Karpas-422 (cell line): ENCODE data around the gene PPP1R10. TPM values are rescaled to one million over a fixed set of nuclear protein-coding genes. Genes with fewer than 3 reads are reported as not detected.
A peak's percentile ranks its signal among the peaks of the same experiment; 100 is the strongest.

Experiments used
- DNase-seq: peaks from one replicate; pipeline ENCODE4 v3.0.0-alpha.2; 2015
- H2AFZ ChIP-seq: fragments of 200-600 bp; sonication (generic); 2 replicates; pipeline ENCODE4 v1.6.1; 2014; ENCODE audit warnings: antibody characterized with exemption, low read length, mixed read lengths
- H3K27ac ChIP-seq: fragments of 200-600 bp; sonication (generic); 2 replicates; pipeline ENCODE4 v1.5.1; 2014; ENCODE audit warnings: mild to moderate bottlenecking, low read length, moderate library complexity
- H3K27me3 ChIP-seq: fragments of 200-600 bp; sonication (generic); 2 replicates; pipeline ENCODE4 v1.6.1; 2014; ENCODE audit warnings: low read length, mixed read lengths
- H3K36me3 ChIP-seq: fragments of 200-600 bp; sonication (generic); 2 replicates; pipeline ENCODE4 v1.6.1; 2014; ENCODE audit warnings: low read length, mixed read lengths; ENCODE audit not compliant: insufficient read depth
- H3K4me1 ChIP-seq: fragments of 200-600 bp; sonication (generic); 2 replicates; pipeline ENCODE4 v1.6.1; 2014; ENCODE audit warnings: mild to moderate bottlenecking, low read length, mixed read lengths
- H3K4me2 ChIP-seq: fragments of 200-600 bp; sonication (generic); 2 replicates; pipeline ENCODE4 v1.6.1; 2014; ENCODE audit warnings: low read length, low read depth, mild to moderate bottlenecking; ENCODE audit not compliant: poor library complexity, severe bottlenecking
- H3K4me3 ChIP-seq: fragments of 200-600 bp; sonication (generic); 2 replicates; pipeline ENCODE4 v1.5.1; 2014; ENCODE audit warnings: mild to moderate bottlenecking, antibody characterized with exemption, low read length, mixed read lengths
- H3K79me2 ChIP-seq: fragments of 200-600 bp; sonication (generic); 2 replicates; pipeline ENCODE4 v1.6.1; 2014; ENCODE audit warnings: mild to moderate bottlenecking, low read length, mixed read lengths
- H3K9ac ChIP-seq: fragments of 200-600 bp; sonication (generic); 2 replicates; pipeline ENCODE4 v1.6.0; 2014; ENCODE audit warnings: low read length
- H3K9me2 ChIP-seq: fragments of 200-600 bp; sonication (generic), shearing (Covaris generic); replicated peaks from 2 replicates; pipeline ENCODE4 v1.6.0; 2014; ENCODE audit warnings: mild to moderate bottlenecking, low read length, moderate library complexity; ENCODE audit not compliant: insufficient read depth
- H3K9me3 ChIP-seq: fragments of 300-700, 200-600 bp; sonication (generic); 2 replicates; pipeline ENCODE4 v1.6.1; 2014; ENCODE audit warnings: low read length, mixed read lengths
- H4K20me1 ChIP-seq: fragments of 200-600 bp; sonication (generic); 2 replicates; pipeline ENCODE4 v1.6.1; 2014; ENCODE audit warnings: mild to moderate bottlenecking, antibody characterized with exemption, low read length, low read depth; ENCODE audit not compliant: insufficient read depth
- total RNA-seq: library from RNA; depleted of rRNA; stranded (reverse); fragments of >200 nt; shearing (Covaris generic); gene quantifications from 2 replicates; pipeline ENCODE4 v1.2.3, GENCODE V29; 2014; ENCODE audit warnings: low replicate concordance

PPP1R10 gene
- total RNA-seq, 1 experiment from 2014 or later, result 170 TPM

- no peaks in the 10 kb centered on the region for H3K79me2 ChIP-seq
- H3K27ac ChIP-seq, result no peak overlapping the region
- no peaks in the 10 kb centered on the region for H3K27me3 ChIP-seq
- H3K4me1 ChIP-seq, result no peaks in the 10 kb centered on the region
- peaks cover 36% of the 10 kb centered on the region for H3K36me3 ChIP-seq
- H4K20me1 ChIP-seq, result 0 out of 2 replicates have a peak, but pooled peaks cover 2% of the 10 kb centered on the region
- H3K4me3 ChIP-seq, result no peak overlapping the region
- H2AFZ ChIP-seq, result no peak overlapping the region
- DNase-seq, result no peak
- H3K9me3 ChIP-seq, result no peaks in the 10 kb centered on the region
- H3K9me2 ChIP-seq, result no peaks in the 10 kb centered on the region
- H3K4me2 ChIP-seq, result no peak overlapping the region
- no peak overlapping the region for H3K9ac ChIP-seq
Observed at GRCh38 chr6:30583921-30584320, 33.1 kb downstream of the PPP1R10 start.

GRCh38 chr6:30578051-30578450 lies 39.0 kb downstream of the PPP1R10 start:
- DNase-seq, result no peak
- Histone ChIP-seq H3K4me1 (peaks cover 12% of the 10 kb centered on the region), H3K9ac (no peak overlapping the region), H3K27me3 (no peaks in the 10 kb centered on the region), H3K36me3 (peaks cover 38% of the 10 kb centered on the region), H3K79me2 (peaks cover 44% of the 10 kb centered on the region), H3K4me2 (no peak overlapping the region), H3K9me3 (no peaks in the 10 kb centered on the region), H3K4me3 (no peak overlapping the region), H2AFZ (no peak overlapping the region), H3K9me2 (no peaks in the 10 kb centered on the region), H4K20me1 (peaks cover 35% of the 10 kb centered on the region), H3K27ac (no peak overlapping the region)

GRCh38 chr6:30573113-30573512 lies 43.9 kb downstream of the PPP1R10 start:
- Histone ChIP-seq H3K4me3 (peak overlapping the region; percentile 84; the same call in 1 of the 2 replicates), H3K4me2 (peak overlapping the region; percentile 83), H3K27ac (no peak overlapping the region), H4K20me1 (peaks cover 46% of the 10 kb centered on the region), H3K4me1 (peaks cover 37% of the 10 kb centered on the region), H3K27me3 (no peaks in the 10 kb centered on the region), H2AFZ (no peak overlapping the region), H3K9me3 (no peaks in the 10 kb centered on the region), H3K9ac (peak overlapping the region; percentile 86), H3K79me2 (peaks cover 61% of the 10 kb centered on the region), H3K36me3 (peaks cover 20% of the 10 kb centered on the region), H3K9me2 (no peaks in the 10 kb centered on the region)
- no peak for DNase-seq

GRCh38 chr6:30572148-30572547 lies 44.9 kb downstream of the PPP1R10 start:
- no peaks in the 10 kb centered on the region for H3K9me2 ChIP-seq

GRCh38 chr6:30571762-30572082 lies 45.3 kb downstream of the PPP1R10 start:
- Histone ChIP-seq H3K27me3 (no peaks in the 10 kb centered on the region), H2AFZ (no peak overlapping the region), H3K4me3 (peak overlapping the region; percentile 84), H4K20me1 (peaks cover 42% of the 10 kb centered on the region), H3K9me2 (no peaks in the 10 kb centered on the region), H3K27ac (peak overlapping the region; percentile 57; the same call in 1 of the 2 replicates), H3K4me2 (peak overlapping the region; percentile 83), H3K36me3 (peaks cover 8% of the 10 kb centered on the region; the same call in 1 of the 2 replicates), H3K4me1 (peaks cover 37% of the 10 kb centered on the region), H3K79me2 (peaks cover 51% of the 10 kb centered on the region), H3K9me3 (no peaks in the 10 kb centered on the region), H3K9ac (peak overlapping the region; percentile 86)
- DNase-seq, result no peak

More at GRCh38 chr6:30572148-30572547, 44.9 kb downstream of the PPP1R10 start:
- Histone ChIP-seq H4K20me1 (peaks cover 46% of the 10 kb centered on the region), H3K9ac (peak overlapping the region; percentile 86), H3K27ac (no peak overlapping the region), H3K4me3 (peak overlapping the region; percentile 84), H3K4me1 (peaks cover 37% of the 10 kb centered on the region), H2AFZ (no peak overlapping the region), H3K27me3 (no peaks in the 10 kb centered on the region), H3K36me3 (peaks cover 12% of the 10 kb centered on the region; the same call in 1 of the 2 replicates), H3K79me2 (peaks cover 56% of the 10 kb centered on the region), H3K4me2 (peak overlapping the region; percentile 83), H3K9me3 (no peaks in the 10 kb centered on the region)
- DNase-seq, result no peak

- Histone ChIP-seq H3K36me3 (peaks cover 5% of the 10 kb centered on the region; the same call in 1 of the 2 replicates), H3K4me3 (peak within 1 kb of the TSS; percentile 84), H3K9me2 (no peaks in the 10 kb centered on the region), H3K9ac (peak within 1 kb of the TSS; percentile 86), H3K4me1 (peaks cover 37% of the 10 kb centered on the region), H3K27ac (peak within 1 kb of the TSS; percentile 57), H3K27me3 (no peaks in the 10 kb centered on the region), H3K9me3 (no peaks in the 10 kb centered on the region), H3K79me2 (peaks cover 48% of the 10 kb centered on the region), H4K20me1 (peaks cover 38% of the 10 kb centered on the region), H3K4me2 (peak within 1 kb of the TSS; percentile 83), H2AFZ (peak within 1 kb of the TSS; percentile 57)
- peak; percentile 99 for DNase-seq
Observed at GRCh38 chr6:30571075-30571761, 45.8 kb downstream of the PPP1R10 start, which contains the start of gene ABCF1. Gene ABCF1, plus strand, starts transcription at chr6:30571442. Its CDS starts 46 bp downstream, at chr6:30571488.

GRCh38 chr6:30570740-30571074 lies 46.3 kb downstream of the PPP1R10 start:
- DNase-seq, result no peak
- Histone ChIP-seq H3K4me3 (peak overlapping the region; percentile 84), H3K27me3 (no peaks in the 10 kb centered on the region), H3K27ac (no peak overlapping the region), H3K9ac (peak overlapping the region; percentile 79), H3K79me2 (peaks cover 44% of the 10 kb centered on the region), H2AFZ (peak overlapping the region; percentile 52), H4K20me1 (peaks cover 38% of the 10 kb centered on the region), H3K9me3 (no peaks in the 10 kb centered on the region), H3K4me1 (peaks cover 37% of the 10 kb centered on the region), H3K9me2 (no peaks in the 10 kb centered on the region), H3K36me3 (peaks cover 5% of the 10 kb centered on the region; the same call in 1 of the 2 replicates), H3K4me2 (peak overlapping the region; percentile 83)

GRCh38 chr6:30570263-30570662 lies 46.8 kb downstream of the PPP1R10 start:
- Histone ChIP-seq H3K27ac (no peak overlapping the region), H3K4me2 (peak overlapping the region; percentile 83), H3K36me3 (peaks cover 5% of the 10 kb centered on the region; the same call in 1 of the 2 replicates), H3K27me3 (no peaks in the 10 kb centered on the region), H3K9ac (peak overlapping the region; percentile 79), H3K9me3 (no peaks in the 10 kb centered on the region), H3K4me1 (peaks cover 37% of the 10 kb centered on the region), H3K9me2 (no peaks in the 10 kb centered on the region), H3K79me2 (peaks cover 39% of the 10 kb centered on the region), H3K4me3 (peak overlapping the region; percentile 84), H4K20me1 (peaks cover 34% of the 10 kb centered on the region), H2AFZ (peak overlapping the region; percentile 52; the same call in 1 of the 2 replicates)
- no peak for DNase-seq
